ENCODE results near the gene COPZ1. TPM values are rescaled to one million over a fixed set of nuclear protein-coding genes. Genes with fewer than 3 reads are reported as not detected.
A peak's percentile ranks its signal among the peaks of the same experiment; 100 is the strongest.

Gene COPZ1
- total and polyA plus RNA-seq, 9 of the 15 experiments (the other 6 are each of a cell fraction or from before 2014, with no cell fraction given): 137 to 487 (median 233) TPM

DNA sequence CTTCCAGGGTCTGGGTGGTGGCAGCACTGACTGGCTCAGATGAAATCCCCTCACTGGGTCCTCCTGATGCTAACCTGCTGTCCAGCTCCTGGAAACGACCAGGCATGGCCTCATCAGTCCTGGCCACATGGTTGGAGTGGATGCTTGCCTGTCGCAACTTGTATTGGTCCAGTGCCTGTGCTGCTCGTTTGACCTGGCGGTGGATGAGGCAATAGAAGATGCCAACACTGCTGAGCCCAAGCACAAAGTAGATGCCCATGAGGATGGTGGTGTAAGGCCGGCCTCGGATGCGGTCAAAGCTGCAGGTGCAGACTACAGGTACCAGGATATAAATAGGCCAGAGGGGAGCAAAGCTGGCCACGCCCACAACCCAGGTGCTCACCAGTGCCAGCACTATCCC is 38.1 kb downstream of the COPZ1 start:
- H3K4me1 ChIP-seq (replicated peaks in 1 of 2; ENCODE audit: control insufficient read depth in 2 of 2, insufficient read depth in 2 of 2, low read length in 2 of 2): peaks cover 20 to 29% of the 10 kb centered on the region in 2 experiments
- CTCF ChIA-PET (ENCODE audit: low intra/inter-chr PET ratio): no interaction called here
- no TSS peak for BruUV-seq (replicated peaks)
- no peaks in the 10 kb centered on the region for H3K9me3 ChIP-seq (replicated peaks; ENCODE audit: control insufficient read depth, insufficient read depth, low read depth, low read length)
- FAIRE-seq (no peak), ATAC-seq (no peak), DNase-seq (ENCODE audit: extremely low read depth in 1 of 4, low spot score in 3 of 4) (no peak)
- peaks cover 18% of the 10 kb centered on the region; the same call in 2 of the 3 replicates for H3K79me2 ChIP-seq (ENCODE audit: control insufficient read depth, insufficient read depth, low read length)
- intact Hi-C loops (cut with micrococcal nuclease) (loop anchor here (5.0 to 10.0 kb wide), 2 partner anchors 36 to 378 kb away; partner anchors contain the start of genes COPZ1 and HOXC10), in situ Hi-C loops (cut with MboI) (loop anchor here (10.0 kb wide), 2 partner anchors 68 to 378 kb away; partner anchors contain the start of gene HOXC10)
- TF ChIP-seq, protein P1, sequence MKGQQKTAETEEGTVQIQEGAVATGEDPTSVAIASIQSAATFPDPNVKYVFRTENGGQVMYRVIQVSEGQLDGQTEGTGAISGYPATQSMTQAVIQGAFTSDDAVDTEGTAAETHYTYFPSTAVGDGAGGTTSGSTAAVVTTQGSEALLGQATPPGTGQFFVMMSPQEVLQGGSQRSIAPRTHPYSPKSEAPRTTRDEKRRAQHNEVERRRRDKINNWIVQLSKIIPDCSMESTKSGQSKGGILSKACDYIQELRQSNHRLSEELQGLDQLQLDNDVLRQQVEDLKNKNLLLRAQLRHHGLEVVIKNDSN (CRISPR knock-in tag; IDR thresholded peaks at IDR 0.05): 0 out of 2 replicates have a peak, but pooled peaks have one; percentile 7
- TF ChIP-seq HLTF (IDR thresholded peaks at IDR 0.05): no peak
- no peak overlapping the region for H2AFZ ChIP-seq (ENCODE audit: low read depth, low read length)
- H3K36me3 ChIP-seq (ENCODE audit: control insufficient read depth, insufficient read depth, low read length): no peaks in the 10 kb centered on the region
- no peaks in the 10 kb centered on the region for H3K27me3 ChIP-seq (ENCODE audit: control insufficient read depth in 2 of 2, insufficient read depth in 2 of 2, low read length in 2 of 2)
- H3K4me3 ChIP-seq: no peak overlapping the region
- H4K20me1 ChIP-seq (replicated peaks; ENCODE audit: control insufficient read depth, insufficient read depth, low read length): no peaks in the 10 kb centered on the region
- POLR2A ChIA-PET: interaction anchor here (0.5 to 1.2 kb wide), 4 partner anchors 27 to 83 kb away, joined by 3 to 4 read pairs (median 3); partner anchors contain the start of gene HNRNPA1
- H3K27ac ChIP-seq (ENCODE audit: extremely low read depth, low read depth, low read length): no peak overlapping the region
- 78% methylated on average over 8 of the region's 8 CpGs for WGBS (ENCODE audit: insufficient coverage, low coverage, missing lambda C conversion rate)
- H3K9ac ChIP-seq (ENCODE audit: insufficient read depth in 1 of 2, low read depth in 2 of 2, low read length in 2 of 2): 0 out of 4 replicates have a peak overlapping the region, but pooled peaks of 1 of the 2 experiments have one; percentile 7
- H3K9me1 ChIP-seq (ENCODE audit: control insufficient read depth, insufficient read depth, low read length): no peaks in the 10 kb centered on the region
- no peak overlapping the region for H3K4me2 ChIP-seq (ENCODE audit: insufficient read depth, low read length)

DNA sequence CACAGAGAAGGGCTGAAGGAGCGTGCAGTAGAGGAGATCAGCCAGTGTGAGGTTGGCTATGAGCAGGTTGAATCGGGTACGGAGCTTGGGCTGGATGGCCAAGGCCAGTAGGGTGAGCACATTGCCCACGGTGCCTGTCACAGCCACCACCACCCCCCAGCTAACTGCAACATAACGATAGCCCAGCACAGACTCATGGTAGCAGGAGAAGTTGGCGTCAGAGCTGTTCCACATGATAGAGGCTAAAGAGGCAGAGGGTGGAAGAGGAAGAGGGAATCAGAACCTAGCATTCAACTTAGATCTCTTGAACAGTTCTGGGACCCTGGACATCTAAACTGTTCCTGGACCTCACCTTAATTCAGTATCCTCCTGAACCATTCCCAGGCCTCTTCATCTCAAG is 38.7 kb downstream of the COPZ1 start:
- peaks cover 18% of the 10 kb centered on the region; the same call in 2 of the 3 replicates for H3K79me2 ChIP-seq (ENCODE audit: control insufficient read depth, insufficient read depth, low read length)
- no peak for FAIRE-seq
- H3K4me2 ChIP-seq (ENCODE audit: insufficient read depth, low read length): no peak overlapping the region
- H3K4me3 ChIP-seq: no peak overlapping the region
- ChIA-PET POLR2A (interaction anchor here (0.7 kb wide), 1 partner anchor 26 kb away, joined by 3 read pairs; no protein-coding TSS in a partner anchor), CTCF (ENCODE audit: low intra/inter-chr PET ratio) (no interaction called here)
- H3K27ac ChIP-seq (ENCODE audit: extremely low read depth, low read depth, low read length): no peak overlapping the region
- no peak for ATAC-seq
- H4K20me1 ChIP-seq (replicated peaks; ENCODE audit: control insufficient read depth, insufficient read depth, low read length): no peaks in the 10 kb centered on the region
- H3K9ac ChIP-seq (ENCODE audit: insufficient read depth in 1 of 2, low read depth in 2 of 2, low read length in 2 of 2): peak overlapping the region in 1 of 2 experiments; percentile 59; a peak in 2 of 4 replicates
- H3K9me1 ChIP-seq (ENCODE audit: control insufficient read depth, insufficient read depth, low read length): no peaks in the 10 kb centered on the region
- in situ Hi-C loops (cut with MboI) (loop anchor here (10.0 kb wide), 2 partner anchors 69 to 379 kb away; partner anchors contain the start of gene HOXC10), intact Hi-C loops (cut with micrococcal nuclease) (loop anchor here (5.0 to 10.0 kb wide), 2 partner anchors 36 to 379 kb away; partner anchors contain the start of genes COPZ1 and HOXC10)
- no peaks in the 10 kb centered on the region for H3K9me3 ChIP-seq (replicated peaks; ENCODE audit: control insufficient read depth, insufficient read depth, low read depth, low read length)
- 50% methylated on average over 6 of the region's 6 CpGs for WGBS (ENCODE audit: insufficient coverage, low coverage, missing lambda C conversion rate)
- DNase-seq (ENCODE audit: extremely low read depth in 1 of 4, low spot score in 3 of 4): no peak
- peaks cover 21 to 33% of the 10 kb centered on the region in 2 experiments for H3K4me1 ChIP-seq (replicated peaks in 1 of 2; ENCODE audit: control insufficient read depth in 2 of 2, insufficient read depth in 2 of 2, low read length in 2 of 2)
- H3K27me3 ChIP-seq (ENCODE audit: control insufficient read depth in 2 of 2, insufficient read depth in 2 of 2, low read length in 2 of 2): no peaks in the 10 kb centered on the region
- H3K36me3 ChIP-seq (ENCODE audit: control insufficient read depth, insufficient read depth, low read length): no peaks in the 10 kb centered on the region; the same call in 2 of the 3 replicates
- H2AFZ ChIP-seq (ENCODE audit: low read depth, low read length): no peak overlapping the region
- BruUV-seq (replicated peaks): no TSS peak
- TF ChIP-seq, protein P2, sequence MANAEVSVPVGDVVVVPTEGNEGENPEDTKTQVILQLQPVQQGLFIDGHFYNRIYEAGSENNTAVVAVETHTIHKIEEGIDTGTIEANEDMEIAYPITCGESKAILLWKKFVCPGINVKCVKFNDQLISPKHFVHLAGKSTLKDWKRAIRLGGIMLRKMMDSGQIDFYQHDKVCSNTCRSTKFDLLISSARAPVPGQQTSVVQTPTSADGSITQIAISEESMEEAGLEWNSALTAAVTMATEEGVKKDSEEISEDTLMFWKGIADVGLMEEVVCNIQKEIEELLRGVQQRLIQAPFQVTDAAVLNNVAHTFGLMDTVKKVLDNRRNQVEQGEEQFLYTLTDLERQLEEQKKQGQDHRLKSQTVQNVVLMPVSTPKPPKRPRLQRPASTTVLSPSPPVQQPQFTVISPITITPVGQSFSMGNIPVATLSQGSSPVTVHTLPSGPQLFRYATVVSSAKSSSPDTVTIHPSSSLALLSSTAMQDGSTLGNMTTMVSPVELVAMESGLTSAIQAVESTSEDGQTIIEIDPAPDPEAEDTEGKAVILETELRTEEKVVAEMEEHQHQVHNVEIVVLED (CRISPR knock-in tag; IDR thresholded peaks at IDR 0.05): no peak
- TF ChIP-seq NCOR1 (IDR thresholded peaks at IDR 0.05) (no peak), ZFP36 (IDR thresholded peaks at IDR 0.05; ENCODE audit: low read depth, low read length, partially characterized antibody) (no peak), HDAC8 (tag; IDR thresholded peaks at IDR 0.05) (no peak)
- TF ChIP-seq, protein P3, sequence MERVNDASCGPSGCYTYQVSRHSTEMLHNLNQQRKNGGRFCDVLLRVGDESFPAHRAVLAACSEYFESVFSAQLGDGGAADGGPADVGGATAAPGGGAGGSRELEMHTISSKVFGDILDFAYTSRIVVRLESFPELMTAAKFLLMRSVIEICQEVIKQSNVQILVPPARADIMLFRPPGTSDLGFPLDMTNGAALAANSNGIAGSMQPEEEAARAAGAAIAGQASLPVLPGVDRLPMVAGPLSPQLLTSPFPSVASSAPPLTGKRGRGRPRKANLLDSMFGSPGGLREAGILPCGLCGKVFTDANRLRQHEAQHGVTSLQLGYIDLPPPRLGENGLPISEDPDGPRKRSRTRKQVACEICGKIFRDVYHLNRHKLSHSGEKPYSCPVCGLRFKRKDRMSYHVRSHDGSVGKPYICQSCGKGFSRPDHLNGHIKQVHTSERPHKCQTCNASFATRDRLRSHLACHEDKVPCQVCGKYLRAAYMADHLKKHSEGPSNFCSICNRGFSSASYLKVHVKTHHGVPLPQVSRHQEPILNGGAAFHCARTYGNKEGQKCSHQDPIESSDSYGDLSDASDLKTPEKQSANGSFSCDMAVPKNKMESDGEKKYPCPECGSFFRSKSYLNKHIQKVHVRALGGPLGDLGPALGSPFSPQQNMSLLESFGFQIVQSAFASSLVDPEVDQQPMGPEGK (CRISPR knock-in tag; IDR thresholded peaks at IDR 0.05; ENCODE audit: borderline replicate concordance): no peak
- TF ChIP-seq, protein P4, sequence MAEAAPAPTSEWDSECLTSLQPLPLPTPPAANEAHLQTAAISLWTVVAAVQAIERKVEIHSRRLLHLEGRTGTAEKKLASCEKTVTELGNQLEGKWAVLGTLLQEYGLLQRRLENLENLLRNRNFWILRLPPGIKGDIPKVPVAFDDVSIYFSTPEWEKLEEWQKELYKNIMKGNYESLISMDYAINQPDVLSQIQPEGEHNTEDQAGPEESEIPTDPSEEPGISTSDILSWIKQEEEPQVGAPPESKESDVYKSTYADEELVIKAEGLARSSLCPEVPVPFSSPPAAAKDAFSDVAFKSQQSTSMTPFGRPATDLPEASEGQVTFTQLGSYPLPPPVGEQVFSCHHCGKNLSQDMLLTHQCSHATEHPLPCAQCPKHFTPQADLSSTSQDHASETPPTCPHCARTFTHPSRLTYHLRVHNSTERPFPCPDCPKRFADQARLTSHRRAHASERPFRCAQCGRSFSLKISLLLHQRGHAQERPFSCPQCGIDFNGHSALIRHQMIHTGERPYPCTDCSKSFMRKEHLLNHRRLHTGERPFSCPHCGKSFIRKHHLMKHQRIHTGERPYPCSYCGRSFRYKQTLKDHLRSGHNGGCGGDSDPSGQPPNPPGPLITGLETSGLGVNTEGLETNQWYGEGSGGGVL (CRISPR knock-in tag; IDR thresholded peaks at IDR 0.05): no peak
